Stimulated activated CD4-positive, alpha-beta T cell treated with anti-CD3 and anti-CD28 coated beads, Interleukin-4, amount 100 ng/mL, for 48 hours (primary cell): Measurements from ENCODE around the gene CACNA1H.

Experiments
- DNase-seq, 2 donors: peaks; one replicate each; pipeline ENCODE4 v3.0.0-alpha.2; 2020; ENCODE audit warnings: low read depth in 2 of 2

The CACNA1H gene

DNA sequence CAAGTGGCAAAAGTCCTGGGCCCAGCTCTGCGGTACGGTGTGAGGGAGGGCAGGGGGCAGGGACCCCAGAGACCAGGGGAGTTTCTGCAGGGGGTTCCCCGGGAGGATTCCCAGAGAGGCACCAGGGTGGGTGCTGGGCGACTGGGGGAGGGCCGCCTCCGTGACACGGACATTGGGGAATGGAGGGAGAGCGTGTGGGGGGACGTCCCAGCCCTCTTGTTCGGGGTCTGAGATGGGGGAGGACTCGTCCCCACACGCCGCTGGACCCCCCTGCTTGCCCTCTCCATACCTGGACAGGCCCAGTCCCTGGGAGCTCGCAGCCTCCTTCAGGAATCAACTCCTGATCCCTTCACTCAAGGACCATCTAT, 30.5 kb upstream of the CACNA1H start:
- no peak for DNase-seq

DNA sequence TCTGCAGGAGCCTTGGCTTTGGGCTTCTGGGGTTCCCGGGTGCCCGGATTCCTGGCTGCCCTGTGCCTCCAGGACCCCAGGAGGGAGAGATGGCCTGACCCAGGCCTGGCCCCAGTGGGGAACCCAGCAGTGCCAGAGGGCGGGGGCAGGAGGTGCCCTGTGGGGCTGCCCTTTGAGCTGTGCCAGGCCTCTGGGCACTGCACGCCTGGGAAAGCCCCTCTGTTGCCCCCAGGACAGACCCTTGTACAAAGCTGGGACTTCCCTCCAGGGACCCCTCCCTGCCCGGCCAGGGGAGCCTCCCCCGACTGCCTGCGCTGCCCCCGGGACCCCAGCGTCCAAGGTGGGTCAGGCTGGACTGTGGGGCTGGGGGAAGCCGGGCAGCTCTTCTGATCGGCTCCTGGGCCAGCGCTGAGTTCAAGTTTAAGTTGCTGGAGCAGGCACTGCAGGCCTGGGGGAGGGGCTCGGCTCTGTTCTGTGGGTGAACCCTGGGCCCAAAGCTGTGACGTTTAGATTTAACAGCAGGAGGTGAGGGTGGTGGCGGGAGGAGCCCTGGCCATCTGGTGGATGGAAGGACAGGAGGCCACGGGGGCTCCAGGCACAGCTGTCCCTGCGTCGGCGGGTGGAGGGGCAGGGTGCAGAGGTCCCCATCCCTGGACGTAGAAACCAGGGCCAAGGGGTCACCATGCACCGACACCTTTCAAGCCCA, 29.2 kb upstream of the CACNA1H start:
- DNase-seq, result no peak

DNA sequence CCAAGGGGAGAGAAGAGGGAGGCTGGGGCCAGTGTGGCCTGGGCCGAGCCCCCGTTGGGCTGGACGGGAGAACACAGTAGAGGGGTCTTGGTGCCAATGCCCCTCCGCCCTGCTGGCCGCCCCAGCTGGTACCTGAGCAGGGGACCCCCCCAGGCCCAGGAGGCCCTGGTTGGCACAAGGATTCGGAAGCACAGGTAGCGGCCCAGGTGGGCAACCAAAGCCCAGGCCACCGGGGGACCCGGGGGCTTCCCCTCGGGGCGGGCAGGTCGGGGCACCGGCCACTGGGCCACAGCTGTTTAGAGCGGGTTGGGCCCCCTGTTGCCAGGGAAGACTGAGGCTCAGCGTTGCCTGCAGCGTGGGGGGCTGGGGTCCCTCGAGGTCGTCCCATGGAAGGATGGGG, 28.6 kb upstream of the CACNA1H start:
- DNase-seq, result no peak

DNA sequence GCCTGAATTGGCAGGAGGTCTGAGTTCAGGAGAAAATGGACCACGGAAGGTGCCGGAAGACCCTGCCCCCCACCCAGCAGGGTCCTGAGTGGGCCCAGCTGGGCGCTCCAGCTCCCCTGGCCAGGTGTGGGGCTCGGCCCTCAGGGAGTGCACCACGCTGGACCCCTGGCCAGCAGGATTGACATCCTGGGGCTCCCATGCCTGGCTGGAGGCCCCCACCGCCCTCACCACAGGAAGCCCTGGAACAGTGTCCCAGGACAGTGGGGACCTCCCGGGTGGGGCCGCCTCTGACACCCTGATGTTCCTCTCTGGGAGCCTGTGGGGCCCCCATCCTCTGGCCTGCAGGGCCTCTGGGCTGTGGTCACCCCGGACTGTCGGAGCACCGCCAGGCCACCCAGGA, 28.1 kb upstream of the CACNA1H start:
- no peak for DNase-seq

DNA sequence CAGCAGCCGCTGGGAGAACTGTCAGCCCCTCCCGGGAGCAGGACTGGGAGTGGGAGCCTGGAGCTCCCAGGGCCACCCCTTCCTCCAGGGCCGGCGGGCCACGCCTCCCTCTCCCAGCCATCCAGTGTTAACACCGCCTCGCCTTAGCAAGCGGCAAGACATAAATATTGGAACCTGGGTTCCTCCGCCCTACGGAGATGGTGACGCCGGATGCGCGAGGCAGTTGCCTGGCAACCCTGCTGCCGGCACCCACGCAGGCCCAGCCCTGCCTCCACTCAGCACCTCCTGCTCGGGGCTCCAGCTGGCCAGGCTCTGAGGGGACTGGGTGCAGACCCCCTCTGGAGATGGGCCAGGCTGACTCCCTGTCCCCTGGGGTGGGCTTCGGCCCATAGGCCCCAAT, 27.4 kb upstream of the CACNA1H start:
- DNase-seq, result peak; percentile 19 to 22

DNA sequence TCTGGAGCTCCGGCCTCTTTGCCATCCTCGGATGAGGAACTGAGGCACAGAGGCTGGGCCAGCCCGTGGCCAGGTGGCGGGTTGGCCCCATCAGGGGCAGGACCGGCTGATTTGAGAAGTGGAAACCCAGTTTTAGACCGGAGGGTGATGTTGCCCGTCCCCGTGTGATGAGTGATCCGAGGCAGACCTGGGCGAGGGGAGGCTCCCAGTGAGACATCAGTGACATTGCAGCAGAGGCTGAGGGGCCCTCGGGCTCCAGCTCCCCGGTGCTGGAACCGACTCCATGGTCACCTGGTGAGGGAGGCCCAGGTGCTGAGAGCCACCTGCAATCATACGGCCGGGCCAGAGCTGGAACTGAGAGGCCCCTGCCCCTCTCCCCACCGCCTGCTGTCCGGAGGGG, 26.9 kb upstream of the CACNA1H start:
- no peak for DNase-seq

DNA sequence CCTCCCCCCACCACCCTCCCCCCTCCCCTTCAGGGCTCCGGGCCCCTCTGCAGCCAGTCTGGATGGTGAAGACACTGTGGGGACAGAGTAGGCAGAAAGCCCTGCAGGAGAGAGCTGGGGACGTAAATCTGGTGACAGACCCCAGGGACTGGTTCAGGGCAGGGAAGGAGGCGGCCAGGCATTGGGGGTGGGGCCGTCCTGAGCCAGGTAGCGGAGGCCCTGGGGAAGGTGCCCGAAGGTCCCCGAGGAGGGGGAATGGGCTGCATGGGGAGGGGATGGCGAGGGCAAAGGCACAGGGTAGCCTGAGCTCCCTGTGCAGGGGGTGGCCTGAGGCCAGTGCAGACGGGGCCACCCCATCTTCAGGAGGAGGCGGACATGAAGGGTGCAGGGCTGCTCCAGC, 26.3 kb upstream of the CACNA1H start:
- no peak for DNase-seq

DNA sequence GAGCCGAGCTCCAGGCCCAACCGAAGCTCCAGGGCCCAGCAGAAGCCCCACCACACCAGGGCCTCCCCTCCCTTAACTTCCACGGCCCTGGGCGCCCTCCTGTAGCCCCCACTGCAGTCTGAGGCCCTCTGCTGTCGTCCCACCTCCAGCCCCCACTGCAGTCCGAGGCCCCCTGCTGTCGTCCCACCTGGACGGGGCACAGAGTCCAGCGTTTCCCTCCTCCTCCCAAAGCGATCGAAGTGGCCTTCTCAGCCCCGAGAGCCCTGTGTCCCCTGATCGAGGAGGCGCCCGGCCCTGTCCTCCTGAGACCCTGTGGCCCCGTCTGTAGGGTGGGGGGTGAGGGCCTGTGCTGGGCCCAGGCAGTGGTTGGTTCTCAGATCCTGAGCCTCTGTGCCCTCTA, 25.8 kb upstream of the CACNA1H start:
- no peak for DNase-seq

DNA sequence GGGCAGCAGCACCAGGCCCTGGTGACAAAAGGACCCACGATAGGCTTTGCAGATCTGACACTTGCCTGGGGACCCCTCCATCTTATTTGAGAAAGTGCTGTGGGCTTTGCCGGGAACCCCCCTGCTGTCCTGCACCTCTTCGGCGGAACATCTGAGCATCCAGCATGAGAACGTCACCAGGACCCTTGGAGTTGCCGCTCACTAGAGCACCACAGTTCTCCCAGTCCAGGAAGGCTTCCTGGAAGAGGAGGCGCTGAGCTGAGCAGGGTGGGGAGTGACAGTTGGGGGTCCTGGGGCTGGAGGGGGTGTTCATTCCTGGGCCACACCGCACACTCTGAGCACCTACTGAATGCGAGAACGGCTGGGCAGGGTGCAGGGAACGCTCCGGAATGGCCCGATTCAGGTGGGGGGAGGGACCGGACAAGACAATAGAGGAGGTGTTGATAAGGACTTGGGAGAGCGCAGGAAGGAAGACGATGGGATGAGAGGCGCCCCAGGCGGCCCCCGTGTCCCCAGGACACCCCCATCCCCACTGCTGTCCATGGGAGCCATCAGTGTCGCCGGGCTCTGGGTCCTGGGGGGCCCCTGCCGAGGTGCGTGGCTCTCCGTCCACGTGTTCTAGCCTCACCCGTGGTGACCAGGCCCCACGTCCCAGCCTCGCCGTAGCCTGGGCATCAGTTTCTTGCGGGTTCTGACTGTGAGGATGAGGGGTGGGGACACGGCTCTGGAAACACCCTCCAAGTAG, 24.8 kb upstream of the CACNA1H start:
- no peak for DNase-seq

DNA sequence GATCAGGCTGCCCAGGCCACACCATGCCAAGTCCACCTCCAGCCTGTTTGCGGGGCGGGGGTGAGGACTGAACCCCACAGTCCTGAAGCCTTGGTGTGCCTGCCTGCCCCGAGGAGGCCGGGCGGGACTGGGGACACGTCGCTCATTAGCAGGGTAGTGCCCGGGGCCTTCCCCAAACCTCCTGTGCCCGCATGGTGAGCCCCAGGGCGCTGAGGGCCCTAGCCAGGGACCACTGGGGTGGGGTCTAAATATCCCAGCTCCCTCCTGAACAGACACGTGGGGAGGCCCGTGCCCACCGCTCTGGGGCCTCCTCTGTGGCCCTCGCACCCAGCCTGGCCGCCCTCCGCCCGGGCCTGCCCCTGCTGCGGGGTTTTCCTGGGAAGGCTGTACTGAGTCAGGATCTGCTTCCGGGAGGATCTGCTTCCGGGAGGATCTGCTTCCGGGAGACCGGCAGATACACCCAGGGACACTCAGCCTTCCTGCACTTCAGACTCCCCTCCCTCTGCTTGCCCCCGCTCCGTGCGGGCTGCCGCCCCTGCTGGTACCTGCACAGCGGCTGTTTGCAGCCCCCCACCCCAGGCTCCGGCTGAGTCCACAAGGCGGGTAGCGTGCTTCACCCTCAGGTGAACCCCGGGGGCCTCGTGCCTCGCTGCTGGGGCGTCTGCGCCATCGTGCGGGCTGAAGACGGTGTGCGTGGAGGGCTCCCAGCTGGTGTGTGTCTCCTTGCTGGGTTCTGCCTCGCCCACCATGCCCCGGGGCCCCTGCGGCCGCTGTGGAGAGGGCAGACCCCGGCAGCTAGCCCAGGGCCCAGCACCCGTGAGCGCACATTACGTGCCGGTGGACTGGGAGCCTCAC, 23.6 kb upstream of the CACNA1H start:
- no peak for DNase-seq

DNA sequence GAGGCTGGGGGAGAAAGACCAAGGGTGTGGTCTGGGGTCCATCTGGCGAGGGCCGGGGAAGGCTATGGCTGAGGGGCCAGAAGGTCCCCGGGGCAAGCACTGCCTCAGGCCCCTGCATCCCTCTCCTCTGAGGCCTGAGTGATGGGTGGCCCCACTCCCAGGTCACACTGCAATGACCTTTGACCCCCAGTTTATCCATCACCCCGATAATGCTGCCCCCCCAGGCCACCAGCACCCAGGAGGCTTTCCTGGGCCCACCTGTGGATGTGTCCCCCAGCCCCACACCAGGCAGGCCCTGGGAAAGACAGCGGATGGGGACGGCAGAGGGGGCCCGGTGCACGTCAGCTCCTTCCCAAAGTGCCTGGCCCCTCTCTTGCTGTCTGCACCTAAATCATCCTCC, 22.5 kb upstream of the CACNA1H start:
- DNase-seq, result no peak

DNA sequence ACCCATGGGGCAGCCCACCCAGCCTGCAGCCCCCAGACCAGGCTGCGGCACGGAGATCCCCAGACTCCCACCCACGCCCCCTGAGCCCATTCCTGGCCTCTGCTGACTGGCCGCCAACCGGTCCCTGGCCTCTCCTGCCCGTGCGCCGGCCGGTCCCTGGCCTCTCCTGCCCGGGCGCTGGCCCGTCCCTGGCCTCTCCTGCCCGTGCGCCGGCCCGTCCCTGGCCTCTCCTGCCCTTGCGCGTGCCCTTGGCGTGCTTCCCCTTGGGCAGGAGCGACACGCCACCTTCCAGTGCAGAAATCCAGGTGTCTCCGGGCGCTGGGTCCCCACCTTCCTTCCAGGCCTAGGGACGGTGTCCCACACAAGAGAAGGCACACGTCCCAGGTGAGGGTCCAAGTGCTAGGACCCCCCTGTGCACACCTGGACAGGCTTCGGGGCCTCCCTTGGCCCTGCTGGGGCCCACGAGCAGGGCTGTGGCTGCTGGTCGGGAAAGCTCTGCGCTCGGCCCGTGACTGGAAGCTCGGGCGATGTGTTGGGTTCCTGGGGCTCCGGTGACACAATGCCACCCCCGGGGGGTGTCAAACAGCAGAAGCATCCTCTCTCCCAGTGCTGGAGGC, 21.4 kb upstream of the CACNA1H start:
- DNase-seq, result no peak

DNA sequence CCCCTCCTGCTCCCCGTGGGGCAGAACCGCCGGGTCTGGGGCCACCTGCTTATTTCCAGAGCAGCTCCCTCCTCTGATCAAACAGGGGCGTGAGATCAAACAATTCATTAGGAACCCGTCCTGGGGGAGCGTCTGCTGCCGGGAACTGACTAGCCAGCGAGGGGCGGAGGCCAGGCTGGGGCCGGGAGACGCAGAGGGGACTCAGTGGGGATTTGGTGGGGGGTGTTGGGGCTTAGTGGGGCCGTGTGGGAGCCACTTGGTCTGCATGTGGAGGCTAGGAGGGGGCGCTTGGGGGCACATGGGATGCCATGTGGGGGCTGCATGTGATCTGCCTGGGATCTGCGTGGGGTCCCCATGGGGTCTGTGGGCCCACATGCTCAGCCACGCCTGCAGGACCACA, 20.5 kb upstream of the CACNA1H start:
- no peak for DNase-seq

DNA sequence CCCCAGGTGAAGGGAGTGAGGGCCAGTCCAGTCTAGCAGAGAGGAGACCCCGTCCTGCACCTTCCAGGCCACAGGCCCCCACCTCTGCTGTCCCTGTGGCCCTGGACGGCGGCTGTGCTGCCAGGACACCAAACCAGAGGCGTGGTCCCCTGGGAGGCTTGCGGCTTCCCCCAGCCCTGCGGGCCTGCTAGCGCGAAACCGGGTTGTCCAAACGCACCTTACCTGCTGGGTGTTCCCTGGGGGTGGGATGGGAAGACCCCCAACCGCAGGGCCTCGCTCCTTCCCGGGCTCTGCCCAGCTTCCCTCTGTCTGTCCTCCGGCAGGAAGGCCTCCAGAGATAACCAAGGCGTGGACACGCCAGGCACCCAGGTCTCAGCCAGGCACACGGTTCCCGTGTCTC, 19.6 kb upstream of the CACNA1H start:
- no peak for DNase-seq

DNA sequence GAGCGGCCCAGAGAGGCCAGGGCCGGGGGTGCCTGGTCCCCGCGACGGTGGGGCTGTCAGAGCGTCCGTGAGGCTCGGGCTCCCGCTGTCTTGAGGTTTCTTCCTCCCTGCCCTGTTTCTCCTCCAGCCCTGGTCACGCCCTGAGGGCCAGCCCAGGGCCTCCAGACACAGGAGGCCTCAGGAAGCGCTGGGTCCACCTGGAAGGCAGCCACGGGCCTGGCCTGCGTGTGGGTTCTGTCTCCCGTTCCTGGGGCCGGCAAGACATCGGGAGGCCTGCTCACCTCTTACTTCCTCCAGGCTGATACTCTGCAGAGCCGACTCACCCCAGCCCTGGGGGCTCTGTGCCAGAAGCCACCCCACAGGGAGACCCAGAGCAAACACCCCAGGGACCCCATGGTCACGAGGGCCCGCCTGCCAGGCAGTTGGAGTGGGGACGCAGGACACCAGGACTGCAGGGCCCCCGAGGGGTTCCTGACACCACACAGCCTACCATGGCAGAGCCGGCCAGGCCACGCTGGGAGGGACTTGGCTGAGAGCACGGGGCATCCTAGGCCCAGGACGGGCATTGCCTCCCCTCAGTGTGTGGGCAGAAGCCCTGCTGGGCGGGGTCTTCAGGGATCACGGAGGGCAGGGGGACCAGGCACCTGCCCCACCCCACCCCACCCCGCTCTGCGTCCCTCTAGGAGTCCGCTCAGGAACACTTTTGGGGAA, 18.9 kb upstream of the CACNA1H start:
- no peak for DNase-seq

DNA sequence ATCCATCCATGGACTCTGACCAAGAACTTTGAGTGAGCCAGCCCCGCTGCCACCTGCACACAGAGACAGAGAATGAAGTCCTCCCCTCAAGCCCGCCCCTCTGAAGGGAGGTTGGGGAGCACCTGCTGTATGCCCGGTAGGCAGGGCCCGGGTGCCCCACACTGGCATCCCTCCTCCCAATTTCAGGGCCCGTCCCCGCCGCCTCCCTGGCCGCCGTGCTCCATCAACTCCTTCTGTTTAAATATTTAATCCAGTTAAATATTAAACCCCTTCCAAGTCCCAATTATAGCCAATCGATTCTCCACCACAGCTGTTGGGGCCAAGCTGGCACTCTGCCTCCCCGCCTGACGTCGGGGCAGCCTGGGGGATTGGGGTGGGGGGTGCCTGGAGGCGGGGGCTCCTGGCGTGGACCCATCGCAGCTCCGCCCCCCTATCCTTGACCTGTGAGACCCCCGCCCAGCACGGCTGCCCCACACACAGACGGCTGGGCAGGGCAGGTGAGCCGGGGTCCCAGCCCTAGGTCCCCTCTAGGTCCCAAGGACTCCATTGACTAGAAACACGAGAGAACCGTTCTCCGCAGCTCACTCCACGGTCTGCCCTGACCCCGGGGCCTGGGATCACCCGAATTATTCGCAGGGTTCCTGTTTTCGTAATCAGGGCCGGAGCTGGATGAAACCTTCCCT, 18.0 kb upstream of the CACNA1H start:
- no peak for DNase-seq

DNA sequence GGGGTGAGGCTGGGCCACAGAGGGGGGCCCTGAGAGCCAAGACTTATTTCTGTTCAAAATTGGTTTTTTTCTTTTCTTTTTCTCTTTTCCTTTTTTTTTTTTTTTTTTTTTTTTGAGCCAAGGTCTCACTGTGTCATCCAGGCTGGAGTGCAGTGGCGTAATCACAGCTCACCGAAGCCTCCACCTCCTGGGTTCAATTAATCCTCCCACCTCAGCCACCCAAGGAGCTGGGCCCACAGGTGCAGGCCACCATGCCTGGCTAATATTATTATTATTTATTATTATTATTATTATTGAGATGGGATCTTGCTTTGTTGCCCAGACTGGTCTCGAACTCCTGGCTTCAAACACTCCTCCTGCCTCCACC, 17.5 kb upstream of the CACNA1H start:
- no peak for DNase-seq

DNA sequence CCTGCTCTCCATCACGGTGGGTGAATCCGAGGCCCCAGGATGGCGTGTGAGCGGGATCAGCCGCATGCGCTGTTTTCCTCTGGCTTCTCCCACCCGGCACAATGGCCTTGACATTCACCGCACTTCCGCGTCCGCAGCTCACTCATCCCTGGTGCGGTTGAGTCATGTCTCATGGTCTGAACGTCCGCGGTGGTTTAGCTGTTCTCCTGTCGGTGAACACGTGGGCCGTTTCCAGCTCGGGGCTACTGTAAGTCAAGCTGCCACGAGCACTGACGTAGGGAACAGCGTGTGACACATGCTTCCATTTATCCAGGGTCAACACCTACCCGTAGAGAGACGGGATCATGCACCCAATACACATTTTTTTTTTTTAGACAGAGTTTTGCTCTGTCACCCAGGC, 15.3 kb upstream of the CACNA1H start:
- DNase-seq, result no peak

DNA sequence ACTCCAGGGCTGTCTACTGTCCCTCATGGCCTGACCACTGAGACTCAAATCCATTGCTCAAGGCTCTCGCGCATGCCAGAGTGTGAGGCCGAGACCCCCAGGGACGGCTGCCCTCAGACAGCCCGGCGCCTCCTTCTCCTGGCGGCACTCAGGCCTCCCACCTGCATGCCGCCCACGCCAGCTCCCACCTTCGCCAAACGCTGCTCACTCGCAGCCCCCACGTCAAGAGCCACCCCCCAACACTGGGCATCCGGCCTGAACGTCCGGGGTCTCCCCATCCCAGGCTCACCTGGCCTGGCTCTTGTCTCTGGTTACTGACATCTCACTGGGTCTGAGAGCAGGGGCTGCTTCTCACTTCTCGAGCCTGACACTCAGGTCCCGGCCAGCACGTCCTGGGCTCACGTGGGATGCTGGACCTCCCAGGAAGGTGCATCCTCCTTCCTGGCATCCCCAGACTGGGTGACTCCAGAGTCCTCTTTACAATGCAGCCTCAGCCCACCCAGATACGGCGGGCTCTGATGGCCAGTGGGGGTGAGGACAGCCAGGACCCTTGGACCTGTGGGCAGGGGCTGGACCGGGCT, 12.2 kb upstream of the CACNA1H start:
- no peak for DNase-seq

DNA sequence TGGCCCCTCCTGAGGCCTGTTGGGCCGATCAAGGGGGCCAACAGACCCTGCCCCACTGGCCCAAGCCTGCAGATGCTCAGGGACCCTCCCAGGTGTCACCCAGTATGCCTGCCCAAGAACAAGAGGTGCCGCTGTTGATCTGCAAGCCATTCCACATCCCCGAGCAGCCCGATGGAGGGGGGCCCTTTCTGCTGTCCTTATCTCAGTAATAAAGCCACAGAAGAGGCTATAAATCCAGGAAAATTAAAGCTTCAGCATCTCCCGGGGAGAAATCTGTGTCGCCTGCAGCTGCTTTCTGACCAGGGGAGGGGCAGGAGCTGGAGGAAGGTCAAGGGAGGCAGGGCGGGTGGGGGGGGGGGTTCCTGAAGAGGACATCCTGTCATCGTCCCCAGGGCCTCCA, 11.7 kb upstream of the CACNA1H start:
- no peak for DNase-seq

DNA sequence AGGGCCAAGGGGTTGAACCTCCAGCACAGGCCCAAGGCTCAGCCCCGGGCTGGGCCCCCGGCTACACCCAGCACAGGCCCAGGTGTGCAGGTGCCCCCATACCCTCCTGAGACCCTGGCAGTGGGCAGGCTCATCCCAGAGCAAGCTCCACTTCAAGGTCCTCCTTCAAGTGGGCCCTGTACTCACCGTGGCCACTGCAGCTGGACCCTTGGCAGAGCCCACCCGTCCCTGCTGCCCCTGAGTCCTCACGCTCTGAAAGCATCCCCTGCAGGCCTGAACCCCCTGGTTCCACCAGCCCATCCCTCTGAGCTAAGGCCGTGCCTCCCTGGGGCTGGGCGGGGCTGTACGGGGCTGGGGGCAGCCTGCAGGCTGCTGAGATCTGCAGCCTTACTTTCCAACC, 11.2 kb upstream of the CACNA1H start:
- no peak for DNase-seq
